ENCODE results near the gene TPPP3. TPM values are rescaled to one million over a fixed set of nuclear protein-coding genes. Genes with fewer than 3 reads are reported as not detected.
A peak's percentile ranks its signal among the peaks of the same experiment; 100 is the strongest.

The TPPP3 gene
- total RNA-seq: 1.4 and 1.5 TPM in 2 replicates
- long read RNA-seq: 0 reads

DNA sequence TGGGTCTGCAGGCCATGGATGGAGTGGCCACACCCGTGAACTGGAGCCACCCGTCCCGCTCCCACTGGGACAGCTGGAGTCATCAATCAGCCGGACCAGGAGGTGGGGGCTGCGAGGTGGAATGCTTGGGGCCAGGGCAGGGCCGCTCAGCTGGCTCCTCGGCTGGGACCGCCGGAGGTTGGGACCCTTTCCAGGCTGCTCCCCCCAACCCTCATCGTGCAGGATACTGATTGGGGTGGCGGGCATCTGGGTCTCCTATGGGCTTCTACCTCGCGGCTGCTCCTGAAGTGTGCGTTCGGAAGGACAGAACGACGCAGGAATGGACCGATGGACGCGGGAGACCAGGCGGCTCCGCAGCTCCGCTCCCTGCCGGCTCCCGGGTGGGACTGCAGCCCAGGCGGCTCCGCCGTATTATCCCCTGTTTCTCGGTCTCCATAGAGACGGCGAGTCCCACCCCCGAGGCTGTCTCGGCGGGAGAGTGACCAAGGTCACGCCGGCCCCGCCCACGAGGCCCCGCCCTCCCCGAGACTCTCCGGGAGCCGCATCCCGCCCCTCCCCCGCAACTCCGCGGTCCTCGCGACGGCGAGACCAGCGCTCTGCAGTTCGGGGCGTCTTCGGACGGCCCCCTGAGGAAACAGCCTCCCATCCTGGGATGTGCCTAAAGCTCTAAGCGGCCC lies at the start of gene TPPP3:
TSS of gene TPPP3 (minus strand) at position 388 of the 677 bp plus-strand sequence. CDS start 2,387 bp downstream, outside the sequence.
- peak within 1 kb of the TSS; percentile 62 for H3K27ac Mint-ChIP-seq (ENCODE audit: unreplicated experiment)
- DNase-seq (ENCODE audit: extremely low spot score, unreplicated experiment): peak; percentile 96
- peak within 1 kb of the TSS; percentile 50 for H3K4me3 Mint-ChIP-seq (ENCODE audit: unreplicated experiment)
- peaks cover 30% of the 10 kb centered on the region for H3K4me1 Mint-ChIP-seq (ENCODE audit: unreplicated experiment)
- no peaks in the 10 kb centered on the region for H3K9me3 Mint-ChIP-seq (ENCODE audit: unreplicated experiment)
- H3K36me3 Mint-ChIP-seq (ENCODE audit: unreplicated experiment): no peaks in the 10 kb centered on the region
- TF ChIP-seq, protein P1, sequence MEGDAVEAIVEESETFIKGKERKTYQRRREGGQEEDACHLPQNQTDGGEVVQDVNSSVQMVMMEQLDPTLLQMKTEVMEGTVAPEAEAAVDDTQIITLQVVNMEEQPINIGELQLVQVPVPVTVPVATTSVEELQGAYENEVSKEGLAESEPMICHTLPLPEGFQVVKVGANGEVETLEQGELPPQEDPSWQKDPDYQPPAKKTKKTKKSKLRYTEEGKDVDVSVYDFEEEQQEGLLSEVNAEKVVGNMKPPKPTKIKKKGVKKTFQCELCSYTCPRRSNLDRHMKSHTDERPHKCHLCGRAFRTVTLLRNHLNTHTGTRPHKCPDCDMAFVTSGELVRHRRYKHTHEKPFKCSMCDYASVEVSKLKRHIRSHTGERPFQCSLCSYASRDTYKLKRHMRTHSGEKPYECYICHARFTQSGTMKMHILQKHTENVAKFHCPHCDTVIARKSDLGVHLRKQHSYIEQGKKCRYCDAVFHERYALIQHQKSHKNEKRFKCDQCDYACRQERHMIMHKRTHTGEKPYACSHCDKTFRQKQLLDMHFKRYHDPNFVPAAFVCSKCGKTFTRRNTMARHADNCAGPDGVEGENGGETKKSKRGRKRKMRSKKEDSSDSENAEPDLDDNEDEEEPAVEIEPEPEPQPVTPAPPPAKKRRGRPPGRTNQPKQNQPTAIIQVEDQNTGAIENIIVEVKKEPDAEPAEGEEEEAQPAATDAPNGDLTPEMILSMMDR (IDR thresholded peaks at IDR 0.05): peak; percentile 72
- H3K27me3 Mint-ChIP-seq (ENCODE audit: unreplicated experiment): peaks cover 2% of the 10 kb centered on the region

DNA sequence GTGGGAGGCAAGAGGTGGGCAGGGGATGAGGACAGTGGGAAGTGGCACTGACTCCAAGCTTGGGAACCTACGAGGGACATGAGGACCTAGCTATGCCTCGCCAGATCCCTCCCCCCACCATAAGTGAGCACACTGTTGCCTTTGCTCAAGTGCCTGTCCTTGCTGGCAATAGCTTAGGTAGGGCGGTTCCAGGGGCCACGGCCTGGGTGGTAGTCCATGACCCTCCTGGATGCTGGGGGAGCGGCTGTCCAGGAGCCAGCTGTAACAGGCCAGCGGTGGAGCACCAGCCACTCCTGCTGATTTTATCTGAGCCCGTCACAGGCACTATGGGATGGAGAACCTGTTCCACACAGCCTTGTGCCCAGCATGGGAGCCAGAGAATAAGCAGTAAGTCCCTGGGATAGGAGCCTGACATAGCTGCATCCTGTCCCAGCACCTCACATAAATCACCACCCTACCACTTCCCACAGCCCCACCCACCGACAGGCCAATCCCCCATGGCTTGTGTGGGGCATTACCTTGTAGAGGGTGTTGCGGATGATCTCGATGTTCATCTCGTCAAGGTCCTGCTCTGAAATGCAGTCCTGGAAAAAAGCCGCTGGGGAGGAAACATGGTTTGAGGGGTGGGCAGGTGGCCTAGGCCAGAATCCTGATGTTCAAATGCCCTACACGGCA lies 49.4 kb upstream of the TPPP3 start:
- Mint-ChIP-seq H3K4me1 (ENCODE audit: unreplicated experiment) (peaks cover 13% of the 10 kb centered on the region), H3K9me3 (ENCODE audit: unreplicated experiment) (no peaks in the 10 kb centered on the region), H3K27ac (ENCODE audit: unreplicated experiment) (no peak overlapping the region), H3K36me3 (ENCODE audit: unreplicated experiment) (peaks cover 9% of the 10 kb centered on the region), H3K4me3 (ENCODE audit: unreplicated experiment) (no peak overlapping the region), H3K27me3 (ENCODE audit: unreplicated experiment) (no peaks in the 10 kb centered on the region)
- TF ChIP-seq, protein P1 (IDR thresholded peaks at IDR 0.05): no peak
- no peak for DNase-seq (ENCODE audit: extremely low spot score, unreplicated experiment)

DNA sequence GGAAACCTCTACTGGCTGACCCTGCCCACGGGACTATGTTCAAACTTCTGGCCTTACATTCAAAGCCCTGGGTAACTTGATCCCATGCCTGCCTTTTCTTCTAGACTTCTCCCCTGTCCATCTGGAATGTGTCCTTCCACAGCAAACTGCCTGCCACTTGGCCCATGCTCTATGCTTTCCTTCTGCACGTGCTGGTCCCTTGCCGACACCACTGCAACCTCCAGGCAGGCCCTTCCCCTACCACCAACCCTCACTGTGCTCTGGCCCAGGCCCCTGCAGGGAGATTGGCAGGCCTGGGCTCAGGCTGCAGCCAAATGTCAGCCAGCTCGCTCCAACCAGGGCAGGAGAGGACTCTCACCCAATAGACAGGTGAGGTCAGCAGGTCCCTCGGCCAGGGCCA lies 48.6 kb upstream of the TPPP3 start:
- Mint-ChIP-seq H3K36me3 (ENCODE audit: unreplicated experiment) (peaks cover 13% of the 10 kb centered on the region), H3K4me3 (ENCODE audit: unreplicated experiment) (no peak overlapping the region), H3K4me1 (ENCODE audit: unreplicated experiment) (peaks cover 12% of the 10 kb centered on the region), H3K9me3 (ENCODE audit: unreplicated experiment) (no peaks in the 10 kb centered on the region), H3K27ac (ENCODE audit: unreplicated experiment) (peak overlapping the region; percentile 18), H3K27me3 (ENCODE audit: unreplicated experiment) (no peaks in the 10 kb centered on the region)
- DNase-seq (ENCODE audit: extremely low spot score, unreplicated experiment): no peak
- TF ChIP-seq, protein P1 (IDR thresholded peaks at IDR 0.05): no peak

DNA sequence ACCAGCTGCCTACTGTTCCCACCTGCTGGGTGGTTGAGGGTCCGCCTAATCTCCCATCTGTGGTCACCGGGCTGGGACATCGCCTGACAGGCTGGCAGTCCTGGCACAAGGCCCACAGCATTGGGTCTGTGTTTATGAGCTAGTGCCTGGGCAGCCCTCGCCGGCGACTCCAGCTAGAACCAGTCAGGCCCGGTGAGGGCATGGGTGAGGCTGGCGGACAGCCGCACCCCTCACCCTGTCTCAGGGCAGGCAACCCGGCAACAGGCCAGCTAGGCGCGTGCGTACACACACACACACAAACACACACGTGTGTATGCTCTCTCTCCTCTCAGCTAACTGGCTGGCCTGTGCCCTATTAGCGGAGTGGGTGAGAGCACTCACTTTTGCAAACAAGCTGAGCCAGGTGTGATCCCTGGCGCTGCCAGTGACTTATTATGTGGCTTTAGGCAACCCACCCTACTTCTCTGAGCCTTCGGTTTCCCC lies 48.0 kb upstream of the TPPP3 start:
- H3K27ac Mint-ChIP-seq (ENCODE audit: unreplicated experiment): no peak overlapping the region
- peaks cover 15% of the 10 kb centered on the region for H3K36me3 Mint-ChIP-seq (ENCODE audit: unreplicated experiment)
- DNase-seq (ENCODE audit: extremely low spot score, unreplicated experiment): no peak

More for the DNA sequence above, 48.0 kb upstream of the TPPP3 start:
- H3K9me3 Mint-ChIP-seq (ENCODE audit: unreplicated experiment): no peaks in the 10 kb centered on the region
- H3K27me3 Mint-ChIP-seq (ENCODE audit: unreplicated experiment): no peaks in the 10 kb centered on the region
- TF ChIP-seq, protein P1 (IDR thresholded peaks at IDR 0.05): no peak
- peaks cover 6% of the 10 kb centered on the region for H3K4me1 Mint-ChIP-seq (ENCODE audit: unreplicated experiment)
- no peak overlapping the region for H3K4me3 Mint-ChIP-seq (ENCODE audit: unreplicated experiment)

All from osteocyte (in vitro differentiated cells).